Astrocyte (in vitro differentiated cells and primary cell): ENCODE measurements around the gene MPV17L2.

Experiments
- CTCF ChIP-seq: IDR thresholded peaks from 2 replicates; pipeline ENCODE4 v1.5.1; 2011; ENCODE audit warnings: low read depth, mild to moderate bottlenecking, inconsistent platforms, low read length, moderate library complexity; ENCODE audit not compliant: insufficient read depth
- EZH2 ChIP-seq: IDR thresholded peaks from 2 replicates; pipeline ENCODE4 v1.6.1; 2012; ENCODE audit warnings: mild to moderate bottlenecking, low read length, inconsistent platforms; ENCODE audit not compliant: insufficient read depth

DNA sequence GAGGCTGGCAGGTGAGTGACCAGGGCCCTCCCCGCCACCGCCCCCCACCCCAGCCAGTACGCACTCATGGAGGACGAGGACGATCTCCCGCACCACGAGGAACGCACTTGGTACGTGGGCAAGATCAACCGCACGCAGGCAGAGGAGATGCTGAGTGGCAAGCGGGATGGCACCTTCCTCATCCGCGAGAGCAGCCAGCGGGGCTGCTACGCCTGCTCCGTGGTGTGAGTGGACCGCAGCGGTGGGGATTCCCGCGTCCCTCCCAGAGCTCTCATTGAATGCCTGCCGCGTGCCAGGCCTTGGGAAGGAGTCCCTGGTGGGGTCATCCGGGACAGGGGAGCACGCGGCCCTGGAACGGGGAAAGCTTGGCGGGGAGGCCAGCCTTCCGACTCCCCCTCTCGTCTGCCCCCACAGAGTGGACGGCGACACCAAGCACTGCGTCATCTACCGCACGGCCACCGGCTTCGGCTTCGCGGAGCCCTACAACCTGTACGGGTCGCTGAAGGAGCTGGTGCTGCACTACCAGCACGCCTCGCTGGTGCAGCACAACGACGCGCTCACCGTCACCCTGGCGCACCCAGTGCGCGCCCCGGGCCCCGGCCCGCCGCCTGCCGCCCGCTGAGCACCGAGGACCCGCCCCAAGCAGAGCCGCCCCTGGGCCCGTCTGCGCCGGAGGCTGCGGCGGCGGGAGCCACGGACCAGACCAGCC is 24.2 kb upstream of the MPV17L2 start:
- no peak for TF ChIP-seq CTCF
- no peak for TF ChIP-seq EZH2
